K562 (cell line): ENCODE measurements around the gene DNMT3L. TPM values are rescaled to one million over a fixed set of nuclear protein-coding genes. Genes with fewer than 3 reads are reported as not detected.

Experiments
- ATAC-seq: fragments of 200-7000 bp; cut with Tn5 transposase; 3 replicates; pipeline ENCODE4 v1.9.1; 2020; ENCODE audit warnings: moderate library complexity
- BruUV-seq: library from RNA; stranded (reverse); fragments of 400-500 nt; replicated peaks from 2 replicates; lab custom pipeline; 2021; lab: Mats Ljungman, UMichigan
- CTCF ChIA-PET: fragments of 300-600 bp; formaldehyde crosslinking; extraction: SDS; loops from one replicate; lab custom pipeline; 2021; ENCODE audit warnings: low intra/inter-chr PET ratio; lab: Yijun Ruan, JAX
- POLR2A ChIA-PET: fragments of 300-600, 350-650 bp; sonication (Branson Sonifier 250); formaldehyde crosslinking; extraction: SDS; loops from one replicate; lab custom pipeline; 2021; ENCODE audit warnings: antibody characterized with exemption, inconsistent platforms; lab: Yijun Ruan, JAX
- DNase-seq, 4 experiments: peaks; one replicate each; pipeline versions ENCODE4 v3.0.0 to v3.0.0-alpha.2; 2011 to 2018; ENCODE audit warnings: low spot score in 3 of 4, mixed read lengths in 3 of 4; ENCODE audit errors: extremely low read depth in 1 of 4
- FAIRE-seq: peaks from 2 replicates; lab custom pipeline; 2011; peaks lifted over from hg19 to GRCh38; lab: Jason Lieb, UNC
- H2AFZ ChIP-seq: 2 replicates; pipeline ENCODE4 v1.6.0; 2011; ENCODE audit warnings: low read depth, low read length, control low read depth, inconsistent platforms
- H3K27ac ChIP-seq: fragments of 200-600 bp; 3 replicates; pipeline ENCODE4 v1.8.0; 2011; ENCODE audit warnings: low read depth, mild to moderate bottlenecking, control low read depth, inconsistent platforms, low read length, moderate library complexity, mixed read lengths; ENCODE audit errors: extremely low read depth
- H3K27me3 ChIP-seq, 2 experiments: fragments of 300-600 bp in 1 of 2; 2 replicates in 1 of 2; 3 replicates in 1 of 2; pipeline versions ENCODE4 v1.6.0 to v1.8.0; 2011; ENCODE audit warnings: inconsistent platforms in 2 of 2, low read length in 2 of 2, mild to moderate bottlenecking in 1 of 2, mixed read lengths in 1 of 2, moderate library complexity in 1 of 2; ENCODE audit not compliant: control insufficient read depth in 2 of 2, insufficient read depth in 2 of 2
- H3K36me3 ChIP-seq: fragments of 300-600 bp; 3 replicates; pipeline ENCODE4 v1.8.0; 2011; ENCODE audit warnings: mild to moderate bottlenecking, low read length, inconsistent platforms; ENCODE audit not compliant: control insufficient read depth, insufficient read depth
- H3K4me1 ChIP-seq, 2 experiments: fragments of 200-600 bp in 1 of 2; replicated peaks in 1 of 2; 2 replicates in 1 of 2; 3 replicates in 1 of 2; pipeline versions ENCODE4 v1.5.1 to v1.8.0; 2011; ENCODE audit warnings: inconsistent platforms in 2 of 2, low read length in 2 of 2, mild to moderate bottlenecking in 1 of 2, mixed read lengths in 1 of 2, moderate library complexity in 1 of 2; ENCODE audit not compliant: control insufficient read depth in 2 of 2, insufficient read depth in 2 of 2
- H3K4me2 ChIP-seq: 2 replicates; pipeline ENCODE4 v1.6.1; 2011; ENCODE audit warnings: low read length, control low read depth, inconsistent platforms, mixed read lengths; ENCODE audit not compliant: insufficient read depth
- H3K4me3 ChIP-seq: fragments of 200-600 bp; sonication (generic), shearing (Covaris generic); 2 replicates; pipeline ENCODE4 v1.5.1; 2016; ENCODE audit warnings: control low read depth, inconsistent platforms
- H3K79me2 ChIP-seq: fragments of 200-600 bp; 3 replicates; pipeline ENCODE4 v1.8.0; 2011; ENCODE audit warnings: low read length, inconsistent platforms; ENCODE audit not compliant: control insufficient read depth, insufficient read depth
- H3K9ac ChIP-seq, 2 experiments: 2 replicates each; pipeline versions ENCODE4 v1.6.0 to v1.6.1; 2011; ENCODE audit warnings: low read depth in 2 of 2, low read length in 2 of 2, control low read depth in 1 of 2, inconsistent platforms in 1 of 2, mild to moderate bottlenecking in 1 of 2, mixed read lengths in 1 of 2; ENCODE audit not compliant: insufficient read depth in 1 of 2
- H3K9me1 ChIP-seq: one replicate; pipeline ENCODE4 v1.6.0; 2011; ENCODE audit warnings: inconsistent platforms, mild to moderate bottlenecking, low read length, moderate library complexity; ENCODE audit not compliant: control insufficient read depth, insufficient read depth
- H3K9me3 ChIP-seq: replicated peaks from 2 replicates; pipeline ENCODE4 v1.5.1; 2011; ENCODE audit warnings: low read depth, low read length, inconsistent platforms; ENCODE audit not compliant: control insufficient read depth, insufficient read depth
- H4K20me1 ChIP-seq: replicated peaks from 2 replicates; pipeline ENCODE4 v1.6.1; 2011; ENCODE audit warnings: low read length, inconsistent platforms, mixed read lengths; ENCODE audit not compliant: control insufficient read depth, insufficient read depth
- CAMTA2 ChIP-seq: fragments of 250-450 bp; sonication (Bioruptor Pico); conservative IDR thresholded peaks from 2 replicates; pipeline ENCODE4 v1.5.1; 2022
- CTBP1 ChIP-seq: fragments of 450-650 bp; IDR thresholded peaks from 2 replicates; pipeline ENCODE4 v1.6.1; 2016; ENCODE audit warnings: borderline replicate concordance
- FIP1L1 ChIP-seq: fragments of 200-400 bp; formaldehyde crosslinking; IDR thresholded peaks from 2 replicates; pipeline ENCODE4 v1.6.1; 2018; ENCODE audit warnings: mild to moderate bottlenecking, low read depth, low read length; ENCODE audit not compliant: poor library complexity, severe bottlenecking
- FOXK1 ChIP-seq: sonication (generic); formaldehyde crosslinking; IDR thresholded peaks from 2 replicates; pipeline ENCODE4 v1.8.0; 2022; ENCODE audit warnings: missing genetic modification reagents, mild to moderate bottlenecking, borderline replicate concordance
- FOXM1 ChIP-seq, 2 experiments: fragments of 450-650 bp in 1 of 2; sonication (generic) in 1 of 2; formaldehyde crosslinking in 1 of 2; IDR thresholded peaks; 2 replicates each; pipeline versions ENCODE4 v1.6.1 to v1.9.0; 2017 to 2022; ENCODE audit warnings: low read depth in 2 of 2, mild to moderate bottlenecking in 2 of 2, missing genetic modification reagents in 1 of 2, moderate library complexity in 1 of 2
- HDAC2 ChIP-seq: fragments of 450-650 bp; IDR thresholded peaks from 2 replicates; pipeline ENCODE4 v1.6.1; 2016; ENCODE audit warnings: mild to moderate bottlenecking
- IRF2 ChIP-seq: sonication (generic); formaldehyde crosslinking; IDR thresholded peaks from 2 replicates; pipeline ENCODE4 v1.8.1; 2022; ENCODE audit warnings: mild to moderate bottlenecking, missing genetic modification reagents
- POLR3G ChIP-seq: IDR thresholded peaks from 2 replicates; pipeline ENCODE4 v1.6.1; 2011; ENCODE audit not compliant: insufficient read length, insufficient replicate concordance; ENCODE audit errors: extremely low read depth
- SAP30 ChIP-seq: fragments of 200-600 bp; sonication (generic); IDR thresholded peaks from 2 replicates; pipeline ENCODE4 v1.6.1; 2012; ENCODE audit warnings: borderline replicate concordance, low read depth, mild to moderate bottlenecking, moderate library complexity, low read length, control low read depth, inconsistent platforms; ENCODE audit not compliant: insufficient read depth, poor library complexity, severe bottlenecking
- SMAD1 ChIP-seq: fragments of 150-350 bp; IDR thresholded peaks from 2 replicates; pipeline ENCODE4 v1.6.1; 2014; ENCODE audit warnings: low read length, low read depth; ENCODE audit not compliant: partially characterized antibody
- SMARCB1 ChIP-seq: IDR thresholded peaks from 2 replicates; pipeline ENCODE4 v1.6.1; 2011; ENCODE audit warnings: improper control_type of control experiment, low read depth; ENCODE audit not compliant: insufficient read length
- TAF15 ChIP-seq: fragments of 200-400 bp; formaldehyde crosslinking; IDR thresholded peaks from 2 replicates; pipeline ENCODE4 v1.6.1; 2017; ENCODE audit warnings: mild to moderate bottlenecking, low read depth, low read length, moderate library complexity
- ZNF23 ChIP-seq: fragments of 250-450 bp; sonication (Bioruptor Pico); IDR thresholded peaks from 2 replicates; pipeline ENCODE4 v1.4.0; 2020; ENCODE audit warnings: mild to moderate bottlenecking
- WGBS: fragments of 100-300 bp; shearing (Covaris generic); methylation state at CpG from one replicate; pipeline ENCODE4 v1.1.6; 2016; ENCODE audit warnings: low coverage, mixed read lengths; ENCODE audit not compliant: insufficient coverage; ENCODE audit errors: missing lambda C conversion rate; 5-methylcytosine and 5-hydroxymethylcytosine counted together
- in situ Hi-C: fragments of 300-500 bp; cut with MboI; formaldehyde crosslinking; loops from 4 replicates; pipeline ENCODE4 v1.15.0; 2018; ENCODE audit warnings: inconsistent platforms, mixed read lengths
- intact Hi-C: fragments of 100-400 bp; cut with micrococcal nuclease; formaldehyde crosslinking; loops from 2 replicates; pipeline ENCODE4 v1.14.2; 2022
- polyA plus RNA-seq, 8 experiments: library from polyadenylated mRNA; depleted of rRNA in 4 of 8; stranded (reverse) in 5 of 8; unstranded in 3 of 8; fragments of >200 nt; fragmentation: Nextera tagmentation in 2 of 8; fragmentation: Illumina TruSeq in 1 of 8; extraction: Ambion mirVana in 2 of 8; extraction: Trizol in 1 of 8; gene quantifications; 2 replicates each; pipeline versions ENCODE4 v1.2.1 to v1.2.3, GENCODE V29; 2011 to 2014; ENCODE audit warnings: inconsistent platforms in 1 of 8, missing spikeins in 1 of 8
- total RNA-seq, 7 experiments: library from RNA; depleted of rRNA in 6 of 7; stranded (reverse); fragments of >200 nt in 6 of 7; fragmentation: Illumina TruSeq in 2 of 7; extraction: Trizol in 2 of 7; gene quantifications; 2 replicates each; pipeline versions ENCODE4 v1.2.1 to v1.2.3, GENCODE V29; 2011 to 2021; ENCODE audit warnings: low replicate concordance in 1 of 7
- TF ChIP-seq, protein P1 (sequence below): sonication (generic); formaldehyde crosslinking; IDR thresholded peaks from 2 replicates; pipeline ENCODE4 v1.8.0; 2022; ENCODE audit warnings: mild to moderate bottlenecking, missing genetic modification reagents
- TF ChIP-seq, protein P2 (sequence below): fragments of 250-450 bp; sonication (Bioruptor Pico); IDR thresholded peaks from 2 replicates; pipeline ENCODE4 v1.5.1; 2021; ENCODE audit warnings: mild to moderate bottlenecking
- TF ChIP-seq, protein P3 (sequence below): sonication (generic); formaldehyde crosslinking; IDR thresholded peaks from 2 replicates; pipeline ENCODE4 v1.8.1; 2023; ENCODE audit warnings: mild to moderate bottlenecking, missing genetic modification reagents

The DNMT3L gene
- total and polyA plus RNA-seq, 9 of the 15 experiments (the other 6 are each of a cell fraction or from before 2014, with no cell fraction given) = 0.08 TPM; not detected in 8

DNA sequence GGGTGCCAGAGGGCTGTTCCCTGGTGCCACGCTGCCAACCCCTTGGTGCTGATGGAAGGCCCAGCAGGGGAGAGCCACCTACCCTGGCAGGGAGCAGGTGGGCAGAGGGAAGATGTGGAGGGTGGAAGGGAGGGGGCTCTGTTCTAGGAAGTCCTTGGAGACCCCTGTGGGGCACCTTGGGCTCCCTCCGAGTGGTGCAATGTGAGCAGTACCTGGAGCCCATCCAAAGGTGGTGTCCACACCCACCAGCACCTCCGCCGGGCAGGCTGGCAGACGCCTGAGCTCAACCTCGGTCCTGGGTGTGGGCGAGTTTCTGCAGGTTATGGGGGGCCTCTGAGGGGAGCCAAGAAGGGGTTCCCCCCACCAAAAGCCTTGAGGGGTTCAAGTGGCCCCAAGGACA lies 11.3 kb upstream of the DNMT3L start:
- Histone ChIP-seq H3K79me2 (no peaks in the 10 kb centered on the region), H3K36me3 (no peaks in the 10 kb centered on the region), H3K4me2 (no peak overlapping the region), H3K9me3 (no peaks in the 10 kb centered on the region), H3K9ac (no peak overlapping the region), H4K20me1 (no peaks in the 10 kb centered on the region; the same call in 1 of the 2 replicates), H3K4me1 (peaks cover 0 to 16% of the 10 kb centered on the region in 2 experiments; a peak in 1 of 5 replicates), H3K9me1 (no peaks in the 10 kb centered on the region), H3K27ac (no peak overlapping the region), H3K4me3 (no peak overlapping the region), H2AFZ (no peak overlapping the region), H3K27me3 (peaks cover 34 to 53% of the 10 kb centered on the region in 2 experiments; a peak in 4 of 5 replicates)
- no TSS peak for BruUV-seq
- 1% methylated on average over 7 of the region's 7 CpGs for WGBS
- FAIRE-seq = no peak
- intact Hi-C loops (no loop called here), in situ Hi-C loops (no loop called here)
- POLR2A ChIA-PET = interaction anchor here (0.6 to 1.9 kb wide), 2 partner anchors 9 to 496 kb away, joined by 3 to 4 read pairs; no protein-coding TSS in a partner anchor
- CTCF ChIA-PET = no interaction called here
- no peak for DNase-seq
- ATAC-seq = no peak
- TF ChIP-seq, protein P1, sequence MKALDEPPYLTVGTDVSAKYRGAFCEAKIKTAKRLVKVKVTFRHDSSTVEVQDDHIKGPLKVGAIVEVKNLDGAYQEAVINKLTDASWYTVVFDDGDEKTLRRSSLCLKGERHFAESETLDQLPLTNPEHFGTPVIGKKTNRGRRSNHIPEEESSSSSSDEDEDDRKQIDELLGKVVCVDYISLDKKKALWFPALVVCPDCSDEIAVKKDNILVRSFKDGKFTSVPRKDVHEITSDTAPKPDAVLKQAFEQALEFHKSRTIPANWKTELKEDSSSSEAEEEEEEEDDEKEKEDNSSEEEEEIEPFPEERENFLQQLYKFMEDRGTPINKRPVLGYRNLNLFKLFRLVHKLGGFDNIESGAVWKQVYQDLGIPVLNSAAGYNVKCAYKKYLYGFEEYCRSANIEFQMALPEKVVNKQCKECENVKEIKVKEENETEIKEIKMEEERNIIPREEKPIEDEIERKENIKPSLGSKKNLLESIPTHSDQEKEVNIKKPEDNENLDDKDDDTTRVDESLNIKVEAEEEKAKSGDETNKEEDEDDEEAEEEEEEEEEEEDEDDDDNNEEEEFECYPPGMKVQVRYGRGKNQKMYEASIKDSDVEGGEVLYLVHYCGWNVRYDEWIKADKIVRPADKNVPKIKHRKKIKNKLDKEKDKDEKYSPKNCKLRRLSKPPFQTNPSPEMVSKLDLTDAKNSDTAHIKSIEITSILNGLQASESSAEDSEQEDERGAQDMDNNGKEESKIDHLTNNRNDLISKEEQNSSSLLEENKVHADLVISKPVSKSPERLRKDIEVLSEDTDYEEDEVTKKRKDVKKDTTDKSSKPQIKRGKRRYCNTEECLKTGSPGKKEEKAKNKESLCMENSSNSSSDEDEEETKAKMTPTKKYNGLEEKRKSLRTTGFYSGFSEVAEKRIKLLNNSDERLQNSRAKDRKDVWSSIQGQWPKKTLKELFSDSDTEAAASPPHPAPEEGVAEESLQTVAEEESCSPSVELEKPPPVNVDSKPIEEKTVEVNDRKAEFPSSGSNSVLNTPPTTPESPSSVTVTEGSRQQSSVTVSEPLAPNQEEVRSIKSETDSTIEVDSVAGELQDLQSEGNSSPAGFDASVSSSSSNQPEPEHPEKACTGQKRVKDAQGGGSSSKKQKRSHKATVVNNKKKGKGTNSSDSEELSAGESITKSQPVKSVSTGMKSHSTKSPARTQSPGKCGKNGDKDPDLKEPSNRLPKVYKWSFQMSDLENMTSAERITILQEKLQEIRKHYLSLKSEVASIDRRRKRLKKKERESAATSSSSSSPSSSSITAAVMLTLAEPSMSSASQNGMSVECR (CRISPR knock-in tag) = no peak
- TF ChIP-seq ZNF23 (no peak), POLR3G (no peak), IRF2 (CRISPR knock-in tag) (no peak), CAMTA2 (CRISPR knock-in tag) (no peak), FOXK1 (CRISPR knock-in tag) (no peak), TAF15 (no peak), HDAC2 (no peak), SMARCB1 (no peak), SMAD1 (no peak), FOXM1 (IDR thresholded peaks at IDR 0.05; ENCODE audit: low read depth) (no peak), FOXM1 (CRISPR knock-in tag; IDR thresholded peaks at IDR 0.05; ENCODE audit: low read depth) (no peak), SAP30 (no peak), FIP1L1 (no peak), CTBP1 (no peak)
- TF ChIP-seq, protein P2, sequence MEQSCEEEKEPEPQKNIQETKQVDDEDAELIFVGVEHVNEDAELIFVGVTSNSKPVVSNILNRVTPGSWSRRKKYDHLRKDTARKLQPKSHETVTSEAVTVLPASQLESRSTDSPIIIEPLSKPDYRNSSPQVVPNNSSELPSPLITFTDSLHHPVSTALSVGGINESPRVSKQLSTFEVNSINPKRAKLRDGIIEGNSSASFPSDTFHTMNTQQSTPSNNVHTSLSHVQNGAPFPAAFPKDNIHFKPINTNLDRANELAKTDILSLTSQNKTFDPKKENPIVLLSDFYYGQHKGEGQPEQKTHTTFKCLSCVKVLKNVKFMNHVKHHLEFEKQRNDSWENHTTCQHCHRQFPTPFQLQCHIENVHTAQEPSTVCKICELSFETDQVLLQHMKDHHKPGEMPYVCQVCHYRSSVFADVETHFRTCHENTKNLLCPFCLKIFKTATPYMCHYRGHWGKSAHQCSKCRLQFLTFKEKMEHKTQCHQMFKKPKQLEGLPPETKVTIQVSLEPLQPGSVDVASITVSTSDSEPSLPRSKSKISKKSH (CRISPR knock-in tag) = no peak
- TF ChIP-seq, protein P3, sequence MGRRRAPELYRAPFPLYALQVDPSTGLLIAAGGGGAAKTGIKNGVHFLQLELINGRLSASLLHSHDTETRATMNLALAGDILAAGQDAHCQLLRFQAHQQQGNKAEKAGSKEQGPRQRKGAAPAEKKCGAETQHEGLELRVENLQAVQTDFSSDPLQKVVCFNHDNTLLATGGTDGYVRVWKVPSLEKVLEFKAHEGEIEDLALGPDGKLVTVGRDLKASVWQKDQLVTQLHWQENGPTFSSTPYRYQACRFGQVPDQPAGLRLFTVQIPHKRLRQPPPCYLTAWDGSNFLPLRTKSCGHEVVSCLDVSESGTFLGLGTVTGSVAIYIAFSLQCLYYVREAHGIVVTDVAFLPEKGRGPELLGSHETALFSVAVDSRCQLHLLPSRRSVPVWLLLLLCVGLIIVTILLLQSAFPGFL (CRISPR knock-in tag) = no peak
